ENCODE data around the gene ASPG. TPM values are rescaled to one million over a fixed set of nuclear protein-coding genes. Genes with fewer than 3 reads are reported as not detected.

ASPG gene
- total RNA-seq, 2 experiments from 2014 or later = not detected

GRCh38 chr14:104081951-104082464, 3.5 kb upstream of the ASPG start:
- Mint-ChIP-seq H3K27me3 (peaks cover 5% of the 10 kb centered on the region), H3K36me3 (no peaks in the 10 kb centered on the region), H3K9me3 (no peaks in the 10 kb centered on the region), H3K27ac (no peak overlapping the region), H3K4me3 (no peak overlapping the region), H3K4me1 (peaks cover 7% of the 10 kb centered on the region)
- ATAC-seq (ENCODE audit: low read depth) (no peak), DNase-seq (no peak)
- POLR2A ChIA-PET = no interaction called here

DNA sequence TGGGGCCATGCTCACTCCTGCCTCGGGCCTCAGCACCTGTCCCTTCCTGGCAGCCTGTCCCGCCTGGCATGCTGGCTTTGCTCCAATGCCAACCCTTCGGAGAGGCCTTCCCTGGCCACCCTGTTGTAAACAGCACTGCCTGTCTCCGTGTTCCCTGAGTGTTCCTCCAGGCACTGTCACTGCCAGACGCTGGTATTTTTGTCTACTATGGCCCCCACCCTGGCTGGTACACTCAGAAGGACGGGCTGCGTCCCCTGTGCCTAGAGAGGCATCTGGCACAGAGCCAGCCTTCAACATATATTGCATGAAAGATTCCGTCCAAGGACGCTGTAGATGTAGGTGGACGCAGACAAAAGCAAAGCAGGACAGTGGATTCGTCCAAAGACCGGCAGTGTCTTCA, 2.7 kb upstream of the ASPG start:
- Mint-ChIP-seq H3K4me3 (no peak overlapping the region), H3K27ac (no peak overlapping the region), H3K36me3 (no peaks in the 10 kb centered on the region), H3K4me1 (peaks cover 6% of the 10 kb centered on the region), H3K27me3 (peaks cover 5% of the 10 kb centered on the region), H3K9me3 (no peaks in the 10 kb centered on the region)
- ATAC-seq (ENCODE audit: low read depth) (no peak), DNase-seq (no peak)
- POLR2A ChIA-PET = no interaction called here

- H3K9me3 Mint-ChIP-seq = no peaks in the 10 kb centered on the region
- DNase-seq = no peak
- H3K4me1 Mint-ChIP-seq = no peaks in the 10 kb centered on the region
- H3K4me3 Mint-ChIP-seq = no peak overlapping the region
- POLR2A ChIA-PET = no interaction called here
- H3K36me3 Mint-ChIP-seq = no peaks in the 10 kb centered on the region
- peaks cover 5% of the 10 kb centered on the region for H3K27me3 Mint-ChIP-seq
- no peak overlapping the region for H3K27ac Mint-ChIP-seq
- no peak for ATAC-seq (ENCODE audit: low read depth)
Measured at GRCh38 chr14:104084251-104085002, 1.1 kb upstream of the ASPG start.

DNA sequence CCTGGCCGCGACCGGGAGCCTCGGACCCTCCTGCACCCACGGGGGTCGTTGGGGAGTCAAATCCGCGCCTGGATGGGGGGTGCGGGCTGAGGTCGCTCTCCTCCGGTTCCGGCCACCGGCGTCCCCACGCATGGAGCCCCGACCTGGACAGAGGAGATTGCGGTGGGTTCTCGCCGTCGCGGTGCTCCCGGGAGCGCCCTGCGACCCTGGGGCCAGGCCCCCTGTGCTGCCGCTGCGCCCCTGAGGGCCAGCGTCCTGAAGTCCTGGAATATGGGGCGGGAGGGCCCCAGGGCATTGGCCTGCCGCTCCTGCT, 345 bp downstream of the ASPG start:
- ATAC-seq (ENCODE audit: low read depth) = no peak
- Mint-ChIP-seq H3K4me3 (no peak overlapping the region), H3K9me3 (no peaks in the 10 kb centered on the region), H3K27ac (no peak overlapping the region), H3K27me3 (peaks cover 5% of the 10 kb centered on the region), H3K4me1 (no peaks in the 10 kb centered on the region), H3K36me3 (no peaks in the 10 kb centered on the region)
- no peak for DNase-seq
- POLR2A ChIA-PET = no interaction called here

- H3K27ac Mint-ChIP-seq = no peak overlapping the region
- peak; percentile 31 for DNase-seq
- no peaks in the 10 kb centered on the region for H3K36me3 Mint-ChIP-seq
- H3K4me3 Mint-ChIP-seq = no peak overlapping the region
- H3K9me3 Mint-ChIP-seq = no peaks in the 10 kb centered on the region
- ATAC-seq (ENCODE audit: low read depth) = no peak
- POLR2A ChIA-PET = no interaction called here
- peaks cover 5% of the 10 kb centered on the region for H3K27me3 Mint-ChIP-seq
- H3K4me1 Mint-ChIP-seq = no peaks in the 10 kb centered on the region
Measured at GRCh38 chr14:104086210-104086660, 735 bp downstream of the ASPG start.

DNA sequence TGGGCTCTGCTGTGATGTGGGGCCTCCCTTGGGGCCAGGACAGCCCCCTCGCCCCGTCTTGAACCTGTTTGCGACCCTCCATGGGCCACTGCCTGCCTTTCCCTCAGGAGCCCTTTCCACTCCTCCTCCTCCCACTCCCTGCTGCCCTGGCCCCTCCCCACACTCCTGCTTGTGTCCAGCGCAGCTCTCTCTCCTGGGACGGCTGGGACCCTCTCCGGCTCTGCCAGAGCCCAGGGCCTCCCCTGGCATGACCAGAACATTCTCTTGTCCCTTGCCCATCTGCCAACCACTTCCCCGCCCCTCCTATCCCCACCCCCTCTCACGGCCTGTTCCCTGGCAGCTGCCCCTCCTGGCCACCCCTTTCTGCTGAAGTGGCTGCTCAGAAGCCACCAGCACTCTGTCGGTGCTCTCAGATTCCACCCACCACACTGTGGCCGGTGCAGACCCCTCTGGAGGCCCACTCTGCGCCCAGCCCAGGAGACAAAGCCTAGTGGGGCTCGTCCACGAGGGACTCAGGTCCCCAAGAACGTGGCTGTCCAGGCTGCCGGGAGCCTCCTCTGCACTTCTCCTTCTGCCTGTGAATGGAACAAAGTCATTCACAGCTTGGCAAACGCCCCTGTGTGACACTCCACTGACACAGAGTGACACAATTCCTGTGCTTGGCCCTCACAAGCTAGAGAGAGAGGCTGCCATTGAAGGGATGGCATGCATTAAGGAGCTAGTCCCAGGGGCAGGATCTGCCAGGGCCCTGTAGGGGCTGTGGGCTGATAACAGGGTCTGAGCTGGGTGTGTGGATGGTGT, 1.4 kb downstream of the ASPG start:
- no peaks in the 10 kb centered on the region for H3K4me1 Mint-ChIP-seq
- POLR2A ChIA-PET = no interaction called here

GRCh38 chr14:104087505-104087904, 2.0 kb downstream of the ASPG start:
- no peaks in the 10 kb centered on the region for H3K36me3 Mint-ChIP-seq
- no peak overlapping the region for H3K27ac Mint-ChIP-seq
- POLR2A ChIA-PET = no interaction called here

More for the DNA sequence above, 1.4 kb downstream of the ASPG start:
- no peak overlapping the region for H3K4me3 Mint-ChIP-seq
- peaks cover 5% of the 10 kb centered on the region for H3K27me3 Mint-ChIP-seq
- ATAC-seq (ENCODE audit: low read depth) = no peak
- H3K9me3 Mint-ChIP-seq = no peaks in the 10 kb centered on the region
- no peak overlapping the region for H3K27ac Mint-ChIP-seq
- DNase-seq = peak; percentile 27
- no peaks in the 10 kb centered on the region for H3K36me3 Mint-ChIP-seq

DNA sequence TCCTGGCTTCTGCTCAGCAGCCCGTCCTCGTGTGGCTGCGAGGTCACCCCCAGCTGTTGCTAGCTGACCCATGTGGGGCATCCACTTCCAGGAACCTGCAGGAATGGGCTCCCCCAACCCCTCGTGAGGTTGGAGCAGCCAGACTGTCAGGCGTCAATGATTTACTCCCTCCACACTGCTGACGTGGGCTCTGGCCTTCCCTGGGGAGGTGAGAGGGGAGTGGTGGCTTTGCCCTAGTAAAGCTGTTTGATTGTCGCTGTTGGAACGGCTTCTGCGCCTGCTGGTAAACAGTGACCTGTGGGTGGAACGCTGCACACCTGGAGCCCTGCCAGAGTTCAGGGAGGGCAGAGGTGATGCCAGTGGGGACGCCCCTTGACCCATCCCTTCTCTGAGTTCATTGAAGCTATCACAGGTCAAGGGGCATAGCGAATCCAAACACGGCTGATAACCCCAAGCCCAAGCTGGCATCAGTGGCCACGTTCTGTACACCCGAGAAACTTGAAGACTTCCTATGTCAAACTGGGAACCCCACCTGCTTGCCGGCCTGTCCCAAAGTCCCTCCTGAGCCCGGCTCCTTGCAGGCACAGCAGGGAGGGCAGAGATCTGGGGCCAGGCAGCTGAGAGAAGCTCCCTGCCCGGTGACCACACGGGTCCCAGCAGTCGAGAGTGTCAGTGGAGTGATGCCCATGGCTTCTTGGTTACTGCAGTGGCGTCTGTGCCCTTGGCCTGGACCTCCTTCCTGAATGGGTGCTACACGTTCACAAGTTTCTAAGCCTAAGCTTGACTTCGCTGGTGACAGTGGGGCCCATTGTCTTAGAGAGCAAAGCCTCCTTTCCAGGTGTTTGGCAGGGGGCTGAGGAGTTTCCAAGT, 2.7 kb downstream of the ASPG start:
- POLR2A ChIA-PET = no interaction called here
- peak; percentile 21 for DNase-seq

More at GRCh38 chr14:104087505-104087904, 2.0 kb downstream of the ASPG start:
- Mint-ChIP-seq H3K4me3 (no peak overlapping the region), H3K9me3 (no peaks in the 10 kb centered on the region), H3K27me3 (peaks cover 5% of the 10 kb centered on the region), H3K4me1 (no peaks in the 10 kb centered on the region)
- no peak for DNase-seq
- ATAC-seq (ENCODE audit: low read depth) = no peak

GRCh38 chr14:104090071-104090748, 4.7 kb downstream of the ASPG start:
- H3K27me3 Mint-ChIP-seq = no peaks in the 10 kb centered on the region
- peaks cover 4% of the 10 kb centered on the region for H3K4me1 Mint-ChIP-seq
- DNase-seq (no peak), ATAC-seq (ENCODE audit: low read depth) (no peak)
- POLR2A ChIA-PET = no interaction called here
- no peaks in the 10 kb centered on the region for H3K36me3 Mint-ChIP-seq
- H3K9me3 Mint-ChIP-seq = no peaks in the 10 kb centered on the region
- H3K4me3 Mint-ChIP-seq = no peak overlapping the region
- H3K27ac Mint-ChIP-seq = no peak overlapping the region

More for the DNA sequence above, 2.7 kb downstream of the ASPG start:
- Mint-ChIP-seq H3K4me1 (no peaks in the 10 kb centered on the region), H3K4me3 (no peak overlapping the region), H3K27me3 (peaks cover 2% of the 10 kb centered on the region), H3K27ac (no peak overlapping the region), H3K36me3 (no peaks in the 10 kb centered on the region), H3K9me3 (no peaks in the 10 kb centered on the region)
- no peak for ATAC-seq (ENCODE audit: low read depth)

DNA sequence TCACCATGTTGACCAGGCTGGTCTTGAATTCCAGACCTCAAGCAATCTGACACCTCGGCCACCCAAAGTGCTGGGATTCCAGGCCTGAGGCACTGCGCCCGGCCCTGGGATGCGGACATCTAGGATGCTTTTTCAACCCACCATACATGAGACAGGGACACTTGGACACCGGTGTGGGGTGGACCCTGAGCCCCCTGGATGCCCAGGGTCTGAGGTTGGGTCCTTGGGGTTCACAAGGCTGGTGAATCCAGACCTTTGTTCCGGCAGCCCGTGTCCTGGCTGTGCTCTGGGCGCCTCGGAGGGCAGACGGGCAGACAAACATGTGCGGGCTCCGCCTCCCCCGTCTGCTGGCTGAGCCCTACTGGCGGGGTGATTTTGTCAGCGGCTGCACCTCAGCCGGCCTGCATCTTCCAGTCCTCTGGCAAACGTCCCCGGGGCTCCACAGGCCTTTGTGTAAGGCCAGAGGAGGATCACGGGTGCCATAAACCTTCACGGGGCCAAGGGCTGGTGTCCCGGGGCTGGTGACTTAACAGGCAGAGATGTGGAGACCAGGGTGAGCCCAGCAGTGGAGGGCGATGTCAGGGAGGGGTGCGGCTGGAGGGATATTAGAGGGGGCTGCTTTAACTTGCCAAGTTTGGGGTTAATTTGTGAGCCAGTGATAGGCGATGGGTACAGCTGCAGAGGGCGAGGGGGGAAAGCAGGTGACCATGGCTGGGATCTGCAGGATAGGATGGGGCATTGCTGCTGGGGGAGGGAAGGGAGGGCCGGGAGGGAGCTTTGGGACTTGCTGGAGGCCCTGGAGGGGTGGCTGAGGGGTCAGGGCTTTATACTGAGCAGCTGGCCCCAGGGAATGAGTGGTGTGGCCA, 5.8 kb downstream of the ASPG start:
- Mint-ChIP-seq H3K36me3 (no peaks in the 10 kb centered on the region), H3K4me1 (peaks cover 4% of the 10 kb centered on the region), H3K9me3 (no peaks in the 10 kb centered on the region), H3K27me3 (no peaks in the 10 kb centered on the region), H3K4me3 (no peak overlapping the region), H3K27ac (no peak overlapping the region)
- DNase-seq = no peak
- no peak for ATAC-seq (ENCODE audit: low read depth)
- POLR2A ChIA-PET = no interaction called here

DNA sequence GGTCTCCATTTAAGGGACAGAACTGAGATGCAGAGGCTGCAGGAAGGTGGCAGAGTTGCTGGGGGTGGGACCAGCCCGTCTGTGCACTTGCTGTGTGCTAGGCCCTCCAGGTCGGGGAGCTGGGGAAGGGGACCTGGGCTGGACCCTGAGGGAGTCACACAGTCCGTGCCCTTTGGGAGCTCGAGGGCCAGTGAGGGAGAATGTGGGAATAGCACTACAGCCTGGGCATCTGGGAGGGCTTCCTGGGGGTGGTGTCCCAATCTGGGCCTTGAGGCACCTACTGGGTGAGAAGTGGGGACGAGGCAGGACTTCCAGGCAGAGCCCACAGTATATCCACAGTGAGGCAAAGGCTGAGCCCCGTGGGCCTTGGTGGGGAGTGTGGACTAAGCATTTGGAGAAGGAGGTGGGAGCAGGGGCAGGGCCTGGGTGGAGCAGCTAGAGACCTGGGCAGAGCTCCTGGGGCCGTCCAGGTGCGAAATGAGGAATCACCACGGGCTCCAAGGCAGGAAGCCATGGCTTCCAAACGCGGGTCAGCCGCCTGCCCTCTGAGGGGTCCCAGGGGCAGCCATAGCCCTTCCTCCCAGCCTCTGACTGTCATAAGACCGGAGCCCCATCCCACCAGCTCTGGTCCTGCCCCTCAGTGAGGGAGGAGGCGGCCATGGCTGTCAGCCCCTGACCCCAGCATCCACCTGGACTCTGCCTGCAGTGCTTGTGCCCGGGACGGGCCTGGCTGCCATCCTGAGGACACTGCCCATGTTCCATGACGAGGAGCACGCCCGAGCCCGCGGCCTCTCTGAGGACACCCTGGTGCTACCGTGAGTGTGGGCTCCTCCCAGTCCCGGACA, 6.6 kb downstream of the ASPG start:
- Mint-ChIP-seq H3K27ac (no peak overlapping the region), H3K36me3 (no peaks in the 10 kb centered on the region), H3K27me3 (no peaks in the 10 kb centered on the region), H3K4me3 (no peak overlapping the region), H3K9me3 (no peaks in the 10 kb centered on the region), H3K4me1 (peaks cover 4% of the 10 kb centered on the region)
- DNase-seq (no peak), ATAC-seq (ENCODE audit: low read depth) (no peak)
- POLR2A ChIA-PET = no interaction called here
